ENCODE results near the gene FHOD3. TPM values are rescaled to one million over a fixed set of nuclear protein-coding genes. Genes with fewer than 3 reads are reported as not detected.

The FHOD3 gene
- total and polyA plus RNA-seq, 2 experiments from 2014 or later, result 2.7 to 8.7 TPM

DNA sequence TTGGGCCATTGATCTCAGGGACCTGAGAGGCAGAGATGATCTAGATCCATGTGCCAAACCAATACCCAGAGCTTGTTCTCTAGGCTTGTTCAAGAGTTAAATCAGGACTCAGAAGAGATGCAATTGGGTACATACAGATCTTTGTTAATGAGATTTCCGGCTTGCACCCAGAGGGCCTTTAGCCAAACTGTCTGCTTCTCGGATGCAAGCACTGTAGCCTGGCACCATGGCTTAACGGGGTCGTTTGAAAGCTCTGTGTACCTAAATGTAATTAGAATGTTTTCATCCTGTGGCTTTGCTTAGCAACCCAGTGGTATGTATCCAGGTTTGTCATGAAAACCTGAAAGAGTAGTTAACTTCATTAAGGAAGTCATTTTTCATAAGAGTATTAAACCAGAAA, 437.1 kb downstream of the FHOD3 start:
- Mint-ChIP-seq H3K9me3 (peaks cover 25% of the 10 kb centered on the region), H3K4me3 (no peak overlapping the region)
- no peaks in the 10 kb centered on the region for H3K27me3 ChIP-seq (ENCODE audit: insufficient read depth)

More for the DNA sequence above, 437.1 kb downstream of the FHOD3 start:
- Histone ChIP-seq H3F3A (replicated peaks; ENCODE audit: low read depth) (no peaks in the 10 kb centered on the region), H3K4me3 (no peak overlapping the region), H2AFZ (no peak overlapping the region), H3K27ac (ENCODE audit: low read depth) (no peak overlapping the region), H3K4me1 (ENCODE audit: insufficient read depth) (no peaks in the 10 kb centered on the region), H3K36me3 (ENCODE audit: insufficient read depth) (peaks cover 4% of the 10 kb centered on the region; the same call in 1 of the 2 replicates), H3K79me2 (replicated peaks; ENCODE audit: insufficient read depth) (no peaks in the 10 kb centered on the region), H4K20me1 (replicated peaks; ENCODE audit: insufficient read depth) (no peaks in the 10 kb centered on the region), H3K4me2 (no peak overlapping the region), H3K9me2 (ENCODE audit: insufficient read depth) (peaks cover 7% of the 10 kb centered on the region; the same call in 1 of the 2 replicates)
- Mint-ChIP-seq H3K27me3 (ENCODE audit: insufficient read depth, low read depth, poor library complexity) (peaks cover 6% of the 10 kb centered on the region), H3K36me3 (ENCODE audit: low read depth) (peaks cover 41% of the 10 kb centered on the region), H3K4me1 (peaks cover 3% of the 10 kb centered on the region; the same call in 1 of the 3 replicates), H3K27ac (no peak overlapping the region)
- ATAC-seq (no peak), DNase-seq (ENCODE audit: low spot score) (no peak)
- TF ChIP-seq ZNF114 (CRISPR knock-in tag; IDR thresholded peaks at IDR 0.05), result no peak
- TF ChIP-seq ZNF462 (CRISPR knock-in tag; IDR thresholded peaks at IDR 0.05), result no peak
- TF ChIP-seq JUNB (IDR thresholded peaks at IDR 0.05; ENCODE audit: unreplicated experiment), result no peak
- TF ChIP-seq EZH2 (IDR thresholded peaks at IDR 0.05; ENCODE audit: low read depth, unreplicated experiment), result no peak
- no peak for TF ChIP-seq STAT1 (IDR thresholded peaks at IDR 0.05; ENCODE audit: unreplicated experiment)
- no peak for TF ChIP-seq CREB1 (CRISPR knock-in tag; IDR thresholded peaks at IDR 0.05; ENCODE audit: low read depth)
- no peak for TF ChIP-seq EZH2phosphoT487 (IDR thresholded peaks at IDR 0.05; ENCODE audit: unreplicated experiment)
- TF ChIP-seq ZNF331 (CRISPR knock-in tag; IDR thresholded peaks at IDR 0.05; ENCODE audit: low read depth), result no peak
- no peak for TF ChIP-seq REST (IDR thresholded peaks at IDR 0.05; ENCODE audit: unreplicated experiment)
- TF ChIP-seq CTCF (conservative IDR thresholded peaks at IDR 0.05; ENCODE audit: low read depth in 2 of 2), result no peak
- TF ChIP-seq NANOG (IDR thresholded peaks at IDR 0.05; ENCODE audit: borderline replicate concordance), result no peak
- TF ChIP-seq, protein P1, sequence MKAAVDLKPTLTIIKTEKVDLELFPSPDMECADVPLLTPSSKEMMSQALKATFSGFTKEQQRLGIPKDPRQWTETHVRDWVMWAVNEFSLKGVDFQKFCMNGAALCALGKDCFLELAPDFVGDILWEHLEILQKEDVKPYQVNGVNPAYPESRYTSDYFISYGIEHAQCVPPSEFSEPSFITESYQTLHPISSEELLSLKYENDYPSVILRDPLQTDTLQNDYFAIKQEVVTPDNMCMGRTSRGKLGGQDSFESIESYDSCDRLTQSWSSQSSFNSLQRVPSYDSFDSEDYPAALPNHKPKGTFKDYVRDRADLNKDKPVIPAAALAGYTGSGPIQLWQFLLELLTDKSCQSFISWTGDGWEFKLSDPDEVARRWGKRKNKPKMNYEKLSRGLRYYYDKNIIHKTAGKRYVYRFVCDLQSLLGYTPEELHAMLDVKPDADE (IDR thresholded peaks at IDR 0.05), result no peak
- TF ChIP-seq POLR2AphosphoS5 (IDR thresholded peaks at IDR 0.05; ENCODE audit: low read depth), result no peak
